ENCODE measurements around the gene HMGA1.
A peak's percentile ranks its signal among the peaks of the same experiment; 100 is the strongest.

Gene HMGA1

GRCh38 chr6:34236443-34237315, at the start of gene HMGA1:
Gene HMGA1 (plus strand): TSS chr6:34236873. CDS start chr6:34240781, 3,908 bp downstream.
- DNase-seq, result peak; percentile 85

- no peak for DNase-seq
These were observed 46.7 kb upstream of the HMGA1 start for GRCh38 chr6:34189806-34190503.

GRCh38 chr6:34190504-34191122, 46.1 kb upstream of the HMGA1 start:
- no peak for DNase-seq

GRCh38 chr6:34194772-34195171, 41.9 kb upstream of the HMGA1 start:
- DNase-seq, result no peak

- no peak for DNase-seq
These were observed 41.0 kb upstream of the HMGA1 start for GRCh38 chr6:34195726-34196115.

GRCh38 chr6:34196116-34196832, 40.4 kb upstream of the HMGA1 start:
- peak; percentile 91 for DNase-seq

GRCh38 chr6:34196833-34197195, 39.9 kb upstream of the HMGA1 start:
- no peak for DNase-seq

- no peak for DNase-seq
These were observed 36.2 kb upstream of the HMGA1 start for GRCh38 chr6:34200340-34200971.

- DNase-seq, result no peak
These were observed 35.1 kb upstream of the HMGA1 start for GRCh38 chr6:34201455-34202107.

GRCh38 chr6:34202329-34203201, 34.1 kb upstream of the HMGA1 start:
- DNase-seq, result no peak

GRCh38 chr6:34204693-34205092, 32.0 kb upstream of the HMGA1 start:
- DNase-seq, result no peak

GRCh38 chr6:34205466-34205865, 31.2 kb upstream of the HMGA1 start:
- no peak for DNase-seq

- no peak for DNase-seq
These were observed 30.8 kb upstream of the HMGA1 start for GRCh38 chr6:34205916-34206315.

- DNase-seq, result no peak
These were observed 29.9 kb upstream of the HMGA1 start for GRCh38 chr6:34206726-34207125.

- DNase-seq, result no peak
These were observed 28.8 kb upstream of the HMGA1 start for GRCh38 chr6:34207695-34208443.

GRCh38 chr6:34213772-34214171, 22.9 kb upstream of the HMGA1 start:
- no peak for DNase-seq

GRCh38 chr6:34218691-34219090, 18.0 kb upstream of the HMGA1 start:
- DNase-seq, result no peak

GRCh38 chr6:34223381-34223955, 13.2 kb upstream of the HMGA1 start:
- no peak for DNase-seq

- DNase-seq, result peak; percentile 92
These were observed 12.4 kb upstream of the HMGA1 start for GRCh38 chr6:34223956-34224940.
